HepG2 (cell line): Measurements from ENCODE around the gene THPO. TPM values are rescaled to one million over a fixed set of nuclear protein-coding genes. Genes with fewer than 3 reads are reported as not detected.

Experiments used
- ASH2L ChIP-seq: fragments of 300-600, 200-600 bp; sonication (generic); IDR thresholded peaks from 2 replicates; pipeline ENCODE4 v1.7.0; 2017; ENCODE audit warnings: low read depth, mild to moderate bottlenecking, moderate library complexity, mixed read lengths, low read length; ENCODE audit not compliant: insufficient read length
- BCL6 ChIP-seq: IDR thresholded peaks from 2 replicates; pipeline ENCODE4 v1.6.1; 2016; ENCODE audit warnings: missing genetic modification reagents, missing compliant biosample characterization
- FOXK1 ChIP-seq: sonication (generic); formaldehyde crosslinking; IDR thresholded peaks from 2 replicates; pipeline ENCODE4 v1.4.0; 2020; ENCODE audit warnings: low read depth, missing genetic modification reagents, borderline replicate concordance
- GATAD2A ChIP-seq: IDR thresholded peaks from 2 replicates; pipeline ENCODE4 v1.6.1; 2016
- HINFP ChIP-seq: sonication (generic); formaldehyde crosslinking; IDR thresholded peaks from 2 replicates; pipeline ENCODE4 v1.4.0; 2020; ENCODE audit warnings: low read depth, mild to moderate bottlenecking, missing genetic modification reagents
- KDM3A ChIP-seq: IDR thresholded peaks from 2 replicates; pipeline ENCODE4 v1.6.1; 2018; ENCODE audit warnings: low read depth, missing compliant biosample characterization
- MAFK ChIP-seq, 2 experiments: IDR thresholded peaks in 1 of 2; conservative IDR thresholded peaks in 1 of 2; 2 replicates each; pipeline ENCODE4 v1.6.1; 2011; ENCODE audit warnings: improper control_type of control experiment in 2 of 2, low read length in 2 of 2
- NFIC ChIP-seq: IDR thresholded peaks from 2 replicates; pipeline ENCODE4 v1.6.1; 2012; ENCODE audit warnings: mild to moderate bottlenecking, low read length, inconsistent platforms
- PAX8 ChIP-seq: sonication (generic); formaldehyde crosslinking; IDR thresholded peaks from 2 replicates; pipeline ENCODE4 v1.8.0; 2022; ENCODE audit warnings: mild to moderate bottlenecking, missing genetic modification reagents, borderline replicate concordance
- PHB2 ChIP-seq: fragments of 450-650 bp; IDR thresholded peaks from 2 replicates; pipeline ENCODE4 v1.6.1; 2018; ENCODE audit not compliant: partially characterized antibody
- PRDM10 ChIP-seq: sonication (generic); formaldehyde crosslinking; IDR thresholded peaks from 2 replicates; pipeline ENCODE4 v1.4.0; 2020; ENCODE audit warnings: low read depth, missing genetic modification reagents
- RARG ChIP-seq: sonication (generic); formaldehyde crosslinking; IDR thresholded peaks from 2 replicates; pipeline ENCODE4 v1.4.0; 2020; ENCODE audit warnings: low read depth, mild to moderate bottlenecking, missing genetic modification reagents
- RBFOX2 ChIP-seq: fragments of 200-400 bp; formaldehyde crosslinking; IDR thresholded peaks from 2 replicates; pipeline ENCODE4 v1.6.1; 2017; ENCODE audit warnings: low read depth, mild to moderate bottlenecking, low read length
- STAG1 ChIP-seq: sonication (generic); formaldehyde crosslinking; IDR thresholded peaks from 2 replicates; pipeline ENCODE4 v1.4.0; 2020; ENCODE audit warnings: missing genetic modification reagents
- TAF1 ChIP-seq: sonication (generic); formaldehyde crosslinking; IDR thresholded peaks from 2 replicates; pipeline ENCODE4 v1.4.0; 2020; ENCODE audit warnings: missing genetic modification reagents
- TRIM24 ChIP-seq: sonication (generic); formaldehyde crosslinking; IDR thresholded peaks from 2 replicates; pipeline ENCODE4 v1.8.0; 2022; ENCODE audit warnings: mild to moderate bottlenecking, missing genetic modification reagents
- ZNF431 ChIP-seq: sonication (generic); formaldehyde crosslinking; IDR thresholded peaks from 2 replicates; pipeline ENCODE4 v1.9.0; 2022; ENCODE audit warnings: missing genetic modification reagents, low read depth, mild to moderate bottlenecking, borderline replicate concordance
- ZNF446 ChIP-seq: sonication (generic); formaldehyde crosslinking; IDR thresholded peaks from 2 replicates; pipeline ENCODE4 v1.5.0; 2020; ENCODE audit warnings: mild to moderate bottlenecking, missing genetic modification reagents
- ZNF503 ChIP-seq: sonication (generic); formaldehyde crosslinking; IDR thresholded peaks from 2 replicates; pipeline ENCODE4 v1.4.0; 2020; ENCODE audit warnings: missing genetic modification reagents
- ZNF549 ChIP-seq: sonication (generic); formaldehyde crosslinking; IDR thresholded peaks from 2 replicates; pipeline ENCODE4 v1.5.0; 2020; ENCODE audit warnings: missing genetic modification reagents
- ZNF746 ChIP-seq: sonication (generic); formaldehyde crosslinking; IDR thresholded peaks from 2 replicates; pipeline ENCODE4 v1.8.0; 2022; ENCODE audit warnings: mild to moderate bottlenecking, missing genetic modification reagents
- ZNF841 ChIP-seq: sonication (generic); formaldehyde crosslinking; IDR thresholded peaks from 2 replicates; pipeline ENCODE4 v1.8.1; 2023; ENCODE audit warnings: missing genetic modification reagents, borderline replicate concordance
- polyA plus RNA-seq, 8 experiments: library from polyadenylated mRNA; depleted of rRNA in 3 of 8; stranded (reverse) in 7 of 8; unstranded in 1 of 8; fragments of >200 nt; fragmentation: Illumina TruSeq in 4 of 8; extraction: Trizol in 4 of 8; gene quantifications; 2 replicates each; pipeline versions ENCODE4 v1.2.1 to v1.2.3, GENCODE V29; 2011 to 2016; ENCODE audit warnings: low read depth in 4 of 8, missing spikeins in 1 of 8, mixed read lengths in 1 of 8; ENCODE audit not compliant: insufficient read depth in 1 of 8
- total RNA-seq, 5 experiments: library from RNA; depleted of rRNA; stranded (reverse); fragments of >200 nt; fragmentation: Illumina TruSeq; extraction: Trizol; gene quantifications; 2 replicates each; pipeline ENCODE4 v1.2.3, GENCODE V29; 2016; ENCODE audit warnings: low read depth in 1 of 5
- TF ChIP-seq, protein P1 (sequence below): sonication (generic); formaldehyde crosslinking; IDR thresholded peaks from 2 replicates; pipeline ENCODE4 v1.8.0; 2022; ENCODE audit warnings: mild to moderate bottlenecking, missing genetic modification reagents, borderline replicate concordance

Gene THPO
- total and polyA plus RNA-seq, 2 of the 13 experiments (the other 11 are each of a cell fraction or from before 2014, with no cell fraction given), result 2.8 to 4.8 TPM

DNA sequence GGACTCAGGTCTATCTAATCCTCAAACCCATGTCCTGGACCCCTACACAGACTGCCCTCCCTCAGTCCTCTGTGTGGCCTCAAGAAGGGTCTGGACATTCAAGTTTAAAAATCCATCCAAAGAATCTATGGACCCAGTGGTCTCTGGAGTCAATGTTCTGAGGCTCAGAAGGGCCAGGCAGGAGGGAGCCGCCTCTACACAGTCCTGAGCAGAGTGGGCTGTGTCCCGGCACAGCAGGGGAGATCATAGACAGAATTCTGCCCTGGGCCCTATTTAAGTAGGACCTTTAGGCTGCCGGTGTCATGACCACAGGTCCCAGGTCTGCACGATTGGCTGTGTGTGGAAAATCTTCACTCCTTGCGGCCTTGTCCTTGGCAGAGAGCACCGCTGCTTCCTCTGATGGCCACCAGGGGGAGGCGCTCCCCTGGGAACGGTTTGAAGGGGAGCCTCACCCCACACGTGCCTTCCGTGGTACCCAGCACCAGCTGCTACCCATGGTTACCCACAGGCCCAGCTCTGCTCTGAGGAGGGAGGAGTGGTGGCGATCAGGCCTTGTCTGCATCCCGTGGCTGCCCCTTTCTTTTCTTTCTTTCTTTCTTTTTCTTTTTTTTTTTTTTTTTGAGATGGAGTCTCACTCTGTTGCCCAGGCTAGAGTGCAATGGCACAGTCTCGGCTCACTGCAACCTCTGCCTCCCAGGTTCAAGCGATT, 39.8 kb upstream of the THPO start (continued):
- no peak for TF ChIP-seq PRDM10 (CRISPR knock-in tag)
- TF ChIP-seq STAG1 (CRISPR knock-in tag), result peak; percentile 74
- TF ChIP-seq MAFK (conservative IDR thresholded peaks at IDR 0.05 in 1 of 2, IDR thresholded peaks at IDR 0.05 in 1 of 2; ENCODE audit: low read length in 2 of 2), result no peak
- no peak for TF ChIP-seq TAF1 (CRISPR knock-in tag)
- no peak for TF ChIP-seq TRIM24
- TF ChIP-seq ZNF841 (CRISPR knock-in tag), result no peak
- TF ChIP-seq ZNF446 (CRISPR knock-in tag), result no peak
- no peak for TF ChIP-seq NFIC
- TF ChIP-seq, protein P1, sequence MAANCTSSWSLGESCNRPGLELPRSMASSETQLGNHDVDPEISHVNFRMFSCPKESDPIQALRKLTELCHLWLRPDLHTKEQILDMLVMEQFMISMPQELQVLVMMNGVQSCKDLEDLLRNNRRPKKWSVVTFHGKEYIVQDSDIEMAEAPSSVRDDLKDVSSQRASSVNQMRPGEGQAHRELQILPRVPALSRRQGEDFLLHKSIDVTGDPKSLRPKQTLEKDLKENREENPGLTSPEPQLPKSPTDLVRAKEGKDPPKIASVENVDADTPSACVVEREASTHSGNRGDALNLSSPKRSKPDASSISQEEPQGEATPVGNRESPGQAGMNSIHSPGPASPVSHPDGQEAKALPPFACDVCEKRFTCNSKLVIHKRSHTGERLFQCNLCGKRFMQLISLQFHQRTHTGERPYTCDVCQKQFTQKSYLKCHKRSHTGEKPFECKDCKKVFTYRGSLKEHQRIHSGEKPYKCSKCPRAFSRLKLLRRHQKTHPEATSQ (CRISPR knock-in tag), result no peak
- no peak for TF ChIP-seq HINFP (CRISPR knock-in tag)
- no peak for TF ChIP-seq ZNF431 (CRISPR knock-in tag)
- TF ChIP-seq KDM3A, result no peak
- TF ChIP-seq RBFOX2, result no peak
- TF ChIP-seq ZNF549, result no peak
- no peak for TF ChIP-seq ZNF503 (CRISPR knock-in tag)
- TF ChIP-seq PHB2, result no peak
- peak; percentile 53; the same call in 1 of the 2 replicates for TF ChIP-seq GATAD2A (CRISPR knock-in tag)
- TF ChIP-seq FOXK1, result no peak
- TF ChIP-seq RARG, result no peak
- TF ChIP-seq ASH2L, result no peak
- no peak for TF ChIP-seq PAX8
- no peak for TF ChIP-seq ZNF746 (CRISPR knock-in tag)
- no peak for TF ChIP-seq BCL6
